Right ventricle myocardium superior (tissue), 1 donor: Measurements from ENCODE around the gene CBX6. TPM values are rescaled to one million over a fixed set of nuclear protein-coding genes. Genes with fewer than 3 reads are reported as not detected.
"Not testable (repeated sequence)": the region's sequence is repeated elsewhere in the genome, so short reads cannot be mapped to it uniquely, and the experiment has no call there.

ENCODE experiments used
- ATAC-seq: fragments of 200-7000 bp; cut with Tn5 transposase; one replicate; pipeline ENCODE4 v1.9.1; 2020; ENCODE audit warnings: mild to moderate bottlenecking; ENCODE audit not compliant: poor library complexity
- DNase-seq: peaks from one replicate; pipeline ENCODE4 v3.0.0-alpha.2; 2020
- intact Hi-C: fragments of 100-400 bp; cut with DNase I; formaldehyde crosslinking; loops from one replicate; pipeline ENCODE4 v1.11.2; 2022
- total RNA-seq: library from RNA; stranded (reverse); fragmentation: NEBNext Ultra II Directional; extraction: Animal tissue kit (Norgen Biotek cat#: 25700); gene quantifications from one replicate; pipeline ENCODE4 v1.2.1, GENCODE V29; 2021
- donor health status: DM: no; HTN: yes; CAD: no; lungs with severe emphysema.

The CBX6 gene
- total RNA-seq, 1 donor from 2014 or later, result 36.1 TPM

GRCh38 chr22:38864361-38865191 lies 7.4 kb downstream of the CBX6 start:
- intact Hi-C loops, result loop anchor here (5.0 kb wide), 1 partner anchor 258 kb away; no protein-coding TSS in a partner anchor
- ATAC-seq (peak; percentile 12), DNase-seq (peak; percentile 77)

GRCh38 chr22:38863531-38864131 lies 8.4 kb downstream of the CBX6 start:
- ATAC-seq (no peak), DNase-seq (no peak)
- intact Hi-C loops, result no loop called here

GRCh38 chr22:38862375-38863329 lies 9.4 kb downstream of the CBX6 start:
- intact Hi-C loops, result no loop called here
- ATAC-seq, result peak; percentile 36
- peak; percentile 78 for DNase-seq

GRCh38 chr22:38861927-38862326 lies 10.1 kb downstream of the CBX6 start:
- ATAC-seq (no peak), DNase-seq (no peak)
- intact Hi-C loops, result no loop called here

GRCh38 chr22:38861170-38861876 lies 10.7 kb downstream of the CBX6 start:
- no peak for ATAC-seq
- intact Hi-C loops, result no loop called here
- DNase-seq, result peak; percentile 33

GRCh38 chr22:38860283-38861169 lies 11.5 kb downstream of the CBX6 start:
- ATAC-seq (no peak), DNase-seq (peak; percentile 42)
- intact Hi-C loops, result no loop called here

GRCh38 chr22:38859581-38860282 lies 12.3 kb downstream of the CBX6 start:
- ATAC-seq (no peak), DNase-seq (peak; percentile 20)
- intact Hi-C loops, result no loop called here

GRCh38 chr22:38858492-38858891 lies 13.5 kb downstream of the CBX6 start:
- intact Hi-C loops, result no loop called here
- DNase-seq (peak; percentile 16), ATAC-seq (no peak)

- ATAC-seq, intact Hi-C loops: not testable (repeated sequence)
- peak; percentile 2 for DNase-seq
Measured at GRCh38 chr22:38854476-38854875, 17.5 kb downstream of the CBX6 start.

GRCh38 chr22:38853883-38854282 lies 18.1 kb downstream of the CBX6 start:
- ATAC-seq, DNase-seq, intact Hi-C loops: not testable (repeated sequence)

GRCh38 chr22:38853196-38853651 lies 18.8 kb downstream of the CBX6 start:
- DNase-seq (peak; percentile 18), ATAC-seq (no peak)
- intact Hi-C loops, result no loop called here

GRCh38 chr22:38852522-38852921 lies 19.5 kb downstream of the CBX6 start:
- ATAC-seq, result no peak
- no peak for DNase-seq
- intact Hi-C loops, result no loop called here

GRCh38 chr22:38850941-38851849 lies 20.8 kb downstream of the CBX6 start:
- intact Hi-C loops, result no loop called here
- DNase-seq, result peak; percentile 17
- ATAC-seq, result no peak

- intact Hi-C loops, result no loop called here
- DNase-seq (no peak), ATAC-seq (no peak)
Measured at GRCh38 chr22:38850399-38850798, 21.6 kb downstream of the CBX6 start.

- peak; percentile 24 for DNase-seq
- intact Hi-C loops, result loop anchor here (5.0 kb wide), 1 partner anchor 83 kb away; no protein-coding TSS in a partner anchor
- no peak for ATAC-seq
Measured at GRCh38 chr22:38849811-38850210, 22.2 kb downstream of the CBX6 start.

GRCh38 chr22:38846412-38846811 lies 25.6 kb downstream of the CBX6 start:
- ATAC-seq (no peak), DNase-seq (no peak)
- intact Hi-C loops, result loop anchor here (5.0 kb wide), 1 partner anchor 79 kb away; no protein-coding TSS in a partner anchor
